H9 (cell line): ENCODE measurements around the gene KRT6A. TPM values are rescaled to one million over a fixed set of nuclear protein-coding genes. Genes with fewer than 3 reads are reported as not detected.

Experiments
- DNase-seq: peaks from one replicate; pipeline ENCODE4 v3.0.0-alpha.2; 2017
- H2AFZ ChIP-seq: one replicate; pipeline ENCODE4 v1.6.1; 2013; ENCODE audit warnings: mild to moderate bottlenecking, low read length, control low read depth, moderate library complexity
- H2AK5ac ChIP-seq: 2 replicates; pipeline ENCODE4 v1.6.1; 2013; ENCODE audit warnings: low read length, control low read depth, mixed read lengths; ENCODE audit not compliant: insufficient read length
- H2BK120ac ChIP-seq: one replicate; pipeline ENCODE4 v1.6.1; 2013; ENCODE audit warnings: low read depth, mild to moderate bottlenecking, low read length, control low read depth, inconsistent platforms; ENCODE audit not compliant: poor library complexity, severe bottlenecking
- H2BK12ac ChIP-seq: 2 replicates; pipeline ENCODE4 v1.6.1; 2013; ENCODE audit warnings: low read length, control low read depth, mixed read lengths, low read depth; ENCODE audit not compliant: insufficient read length
- H2BK15ac ChIP-seq: 2 replicates; pipeline ENCODE4 v1.6.1; 2013; ENCODE audit warnings: low read depth, low read length, control low read depth
- H2BK20ac ChIP-seq: one replicate; pipeline ENCODE4 v1.6.1; 2013; ENCODE audit warnings: low read depth, mild to moderate bottlenecking, low read length, control low read depth, inconsistent platforms; ENCODE audit not compliant: poor library complexity, severe bottlenecking
- H2BK5ac ChIP-seq: 2 replicates; pipeline ENCODE4 v1.6.1; 2013; ENCODE audit warnings: low read length, control low read depth, mixed read lengths; ENCODE audit not compliant: insufficient read length
- H3K14ac ChIP-seq: 2 replicates; pipeline ENCODE4 v1.6.1; 2013; ENCODE audit warnings: low read length, control low read depth; ENCODE audit not compliant: insufficient read depth
- H3K18ac ChIP-seq: 2 replicates; pipeline ENCODE4 v1.6.1; 2013; ENCODE audit warnings: low read depth, mild to moderate bottlenecking, mixed read lengths, low read length, control low read depth; ENCODE audit not compliant: insufficient read length
- H3K23ac ChIP-seq: 2 replicates; pipeline ENCODE4 v1.6.1; 2013; ENCODE audit warnings: low read length, control low read depth, mixed read lengths, low read depth; ENCODE audit not compliant: insufficient read length
- H3K23me2 ChIP-seq: 2 replicates; pipeline ENCODE4 v1.6.1; 2013; ENCODE audit warnings: low read depth, mild to moderate bottlenecking, mixed read lengths, low read length, control low read depth; ENCODE audit not compliant: insufficient read length, poor library complexity, severe bottlenecking
- H3K27ac ChIP-seq: 2 replicates; pipeline ENCODE4 v1.5.1; 2013; ENCODE audit warnings: low read length, control low read depth, mixed read lengths, low read depth; ENCODE audit not compliant: insufficient read length
- H3K27me3 ChIP-seq: 2 replicates; pipeline ENCODE4 v1.6.1; 2013; ENCODE audit warnings: low read length, control low read depth, inconsistent platforms; ENCODE audit not compliant: insufficient read depth
- H3K4ac ChIP-seq: 2 replicates; pipeline ENCODE4 v1.6.1; 2013; ENCODE audit warnings: low read depth, mild to moderate bottlenecking, control low read depth, inconsistent platforms, low read length, moderate library complexity
- H3K4me1 ChIP-seq: 2 replicates; pipeline ENCODE4 v1.6.1; 2013; ENCODE audit warnings: low read length, control low read depth, inconsistent platforms; ENCODE audit not compliant: insufficient read depth
- H3K4me2 ChIP-seq: 2 replicates; pipeline ENCODE4 v1.6.1; 2013; ENCODE audit warnings: low read length, control low read depth, mixed read lengths; ENCODE audit not compliant: insufficient read length, insufficient read depth
- H3K56ac ChIP-seq: 2 replicates; pipeline ENCODE4 v1.6.1; 2013; ENCODE audit warnings: low read depth, mild to moderate bottlenecking, mixed read lengths, low read length, control low read depth; ENCODE audit not compliant: insufficient read length
- H3K79me1 ChIP-seq: 2 replicates; pipeline ENCODE4 v1.6.1; 2013; ENCODE audit warnings: low read depth, mild to moderate bottlenecking, moderate library complexity, low read length, control low read depth, inconsistent platforms; ENCODE audit not compliant: insufficient read depth, poor library complexity, severe bottlenecking
- H3K79me2 ChIP-seq: 2 replicates; pipeline ENCODE4 v1.6.1; 2013; ENCODE audit warnings: low read length, control low read depth, inconsistent platforms; ENCODE audit not compliant: insufficient read depth
- H3K9ac ChIP-seq: 2 replicates; pipeline ENCODE4 v1.6.1; 2013; ENCODE audit warnings: low read length, control low read depth, mixed read lengths; ENCODE audit not compliant: insufficient read length; ENCODE audit errors: extremely low read depth
- H3K9me3 ChIP-seq: one replicate; pipeline ENCODE4 v1.6.1; 2013; ENCODE audit warnings: low read depth, low read length, inconsistent platforms; ENCODE audit not compliant: control insufficient read depth
- H3T11ph ChIP-seq: one replicate; pipeline ENCODE4 v1.6.1; 2013; ENCODE audit warnings: mild to moderate bottlenecking, low read length, control low read depth, inconsistent platforms
- H4K20me1 ChIP-seq: one replicate; pipeline ENCODE4 v1.6.1; 2013; ENCODE audit not compliant: control insufficient read depth, insufficient read length, insufficient read depth
- H4K5ac ChIP-seq: 2 replicates; pipeline ENCODE4 v1.6.1; 2013; ENCODE audit warnings: low read depth, mild to moderate bottlenecking, mixed read lengths, low read length, control low read depth; ENCODE audit not compliant: insufficient read length
- H4K8ac ChIP-seq: replicated peaks from 2 replicates; pipeline ENCODE4 v1.6.1; 2013; ENCODE audit warnings: low read length, control low read depth, mixed read lengths, low read depth; ENCODE audit not compliant: insufficient read length
- H4K91ac ChIP-seq: 2 replicates; pipeline ENCODE4 v1.6.1; 2013; ENCODE audit warnings: low read depth, mild to moderate bottlenecking, moderate library complexity, mixed read lengths, low read length, control low read depth; ENCODE audit not compliant: insufficient read length
- H3K27ac Mint-ChIP-seq, 3 experiments: 2 replicates in 2 of 3; 3 replicates in 1 of 3; pipeline ENCODE4 v1.8.0; 2020 to 2021; ENCODE audit warnings: mixed read lengths in 3 of 3, mild to moderate bottlenecking in 1 of 3, moderate library complexity in 1 of 3
- H3K27me3 Mint-ChIP-seq: 2 replicates; pipeline ENCODE4 v1.8.0; 2021; ENCODE audit warnings: low read depth, mild to moderate bottlenecking, moderate library complexity, mixed read lengths
- H3K36me3 Mint-ChIP-seq, 3 experiments: 2 replicates in 2 of 3; 3 replicates in 1 of 3; pipeline ENCODE4 v1.8.0; 2020 to 2021; ENCODE audit warnings: low read depth in 3 of 3, mixed read lengths in 3 of 3; ENCODE audit not compliant: insufficient read depth in 1 of 3
- H3K4me1 Mint-ChIP-seq, 2 experiments: 2 replicates each; pipeline ENCODE4 v1.8.0; 2020; ENCODE audit warnings: mixed read lengths in 2 of 2
- H3K4me3 Mint-ChIP-seq, 2 experiments: 2 replicates in 1 of 2; 3 replicates in 1 of 2; pipeline ENCODE4 v1.8.0; 2020 to 2021; ENCODE audit warnings: mild to moderate bottlenecking in 2 of 2, mixed read lengths in 2 of 2, moderate library complexity in 1 of 2
- H3K9me3 Mint-ChIP-seq, 2 experiments: 2 replicates in 1 of 2; 3 replicates in 1 of 2; pipeline ENCODE4 v1.8.0; 2020; ENCODE audit warnings: mild to moderate bottlenecking in 2 of 2, mixed read lengths in 2 of 2, moderate library complexity in 1 of 2
- CTCF ChIP-seq: fragments of 200-600 bp; sonication (generic); conservative IDR thresholded peaks from 3 replicates; pipeline ENCODE4 v1.8.0; 2021; ENCODE audit warnings: antibody characterized with exemption, mild to moderate bottlenecking
- WGBS: extraction: QIAGEN DNeasy Blood & Tissue Kit; methylation state at CpG from one replicate; pipeline ENCODE4 v1.1.7; 2013; ENCODE audit warnings: missing lambda C conversion rate, low lambda C conversion rate, mixed read lengths; ENCODE audit not compliant: insufficient read length; ENCODE audit errors: extremely low coverage; 5-methylcytosine and 5-hydroxymethylcytosine counted together
- total RNA-seq: library from RNA; stranded (reverse); gene quantifications from 2 replicates; pipeline ENCODE4 v1.2.1, GENCODE V29; 2021

The KRT6A gene
- total RNA-seq, 1 experiment from 2014 or later = not detected

- no peak overlapping the region for H3K9ac ChIP-seq
- no peak overlapping the region for H4K91ac ChIP-seq
- no peak overlapping the region for H3K4me2 ChIP-seq
- DNase-seq = no peak
- no peaks in the 10 kb centered on the region for H4K20me1 ChIP-seq
- no peak overlapping the region for H2AK5ac ChIP-seq
- peaks cover 5 to 6% of the 10 kb centered on the region in 2 experiments; a peak in 3 of 4 replicates for H3K4me1 Mint-ChIP-seq
- H2BK20ac ChIP-seq = no peak overlapping the region
- TF ChIP-seq CTCF = no peak
- no peak overlapping the region for H3K18ac ChIP-seq
- H3K23ac ChIP-seq = no peak overlapping the region
- H3K4me3 Mint-ChIP-seq = no peak overlapping the region
- H3K9me3 ChIP-seq = no peaks in the 10 kb centered on the region
- no peak overlapping the region for H3K27ac ChIP-seq
- no peak overlapping the region for H4K8ac ChIP-seq
- H2BK15ac ChIP-seq = no peak overlapping the region
- no peak overlapping the region for H2BK12ac ChIP-seq
- no peaks in the 10 kb centered on the region for H3K4me1 ChIP-seq
- H3K36me3 Mint-ChIP-seq = no peaks in the 10 kb centered on the region
- H3K27me3 Mint-ChIP-seq = peaks cover 2% of the 10 kb centered on the region
- no peak overlapping the region for H3K4ac ChIP-seq
- no peaks in the 10 kb centered on the region for H3K9me3 Mint-ChIP-seq
- no peaks in the 10 kb centered on the region for H3K27me3 ChIP-seq
- no CpG with 5 or more reads among the region's 1 CpG for WGBS
- no peak overlapping the region for H3T11ph ChIP-seq
- H3K79me1 ChIP-seq = no peaks in the 10 kb centered on the region
- H3K79me2 ChIP-seq = no peaks in the 10 kb centered on the region
- no peak overlapping the region for H4K5ac ChIP-seq
- H3K23me2 ChIP-seq = no peaks in the 10 kb centered on the region
- no peak overlapping the region for H2BK5ac ChIP-seq
- H3K14ac ChIP-seq = no peak overlapping the region
- no peak overlapping the region for H3K56ac ChIP-seq
- no peak overlapping the region; a peak in 1 of 7 replicates for H3K27ac Mint-ChIP-seq
- no peak overlapping the region for H2AFZ ChIP-seq
- no peak overlapping the region for H2BK120ac ChIP-seq
Observed at GRCh38 chr12:52535574-52535973, 42.5 kb upstream of the KRT6A start.
